Umbilical cord (tissue), 2 donors: ENCODE results near the gene DUSP1. TPM values are rescaled to one million over a fixed set of nuclear protein-coding genes. Genes with fewer than 3 reads are reported as not detected.

Experiments
- DNase-seq: peaks from one replicate; pipeline ENCODE4 v3.0.0-alpha.2; 2015; ENCODE audit warnings: low spot score
- total RNA-seq: library from RNA; depleted of rRNA; stranded (reverse); fragments of >200 nt; gene quantifications from one replicate; pipeline ENCODE4 v1.2.3, GENCODE V29; 2014; ENCODE audit warnings: low replicate concordance; ENCODE audit not compliant: insufficient read depth

Gene DUSP1
- total RNA-seq, 1 donor from 2014 or later = 624 TPM

DNA sequence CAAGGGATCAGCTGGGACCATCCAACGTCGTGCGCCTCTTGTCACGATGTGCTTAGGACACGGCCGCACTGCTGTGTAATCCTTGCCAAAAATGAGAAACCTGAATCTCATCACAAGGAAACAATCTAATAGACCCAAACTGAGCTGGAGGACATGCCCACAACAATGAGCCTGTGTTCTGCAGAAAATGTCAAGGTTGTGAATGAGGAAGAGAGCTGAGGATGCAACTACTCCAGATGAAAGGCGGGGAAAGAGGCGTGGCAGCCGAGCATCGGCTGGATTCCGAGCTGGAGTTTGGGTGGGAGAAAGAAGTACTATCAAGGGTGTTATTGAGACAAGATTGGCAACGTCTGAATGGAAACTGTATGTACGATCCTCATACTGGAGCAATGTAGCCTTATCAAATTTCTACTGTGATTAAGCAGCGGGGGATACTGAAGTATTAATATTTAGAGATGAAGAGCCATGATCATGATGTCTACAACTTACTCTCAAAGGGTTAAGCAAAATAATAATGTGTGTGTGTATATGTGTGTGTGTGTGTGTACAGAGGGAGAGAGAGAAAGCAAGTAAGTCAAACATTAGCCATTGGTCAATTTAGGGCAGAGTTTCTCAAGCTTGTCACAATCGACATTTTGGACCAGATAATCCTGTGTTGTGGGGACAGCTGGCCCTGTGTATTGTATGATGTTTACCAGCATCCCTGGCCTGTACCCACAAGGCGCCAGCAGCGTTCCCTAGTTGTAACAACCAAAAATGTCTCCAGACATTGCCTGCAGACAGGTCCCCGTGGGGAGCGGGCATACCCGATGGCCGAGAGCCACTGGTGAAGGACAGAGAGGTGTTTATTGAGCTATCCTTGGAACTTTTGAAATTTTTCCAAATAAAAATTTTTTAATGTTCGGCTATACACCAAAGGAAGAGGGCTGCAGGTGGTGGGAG is 46.5 kb downstream of the DUSP1 start:
- no peak for DNase-seq

DNA sequence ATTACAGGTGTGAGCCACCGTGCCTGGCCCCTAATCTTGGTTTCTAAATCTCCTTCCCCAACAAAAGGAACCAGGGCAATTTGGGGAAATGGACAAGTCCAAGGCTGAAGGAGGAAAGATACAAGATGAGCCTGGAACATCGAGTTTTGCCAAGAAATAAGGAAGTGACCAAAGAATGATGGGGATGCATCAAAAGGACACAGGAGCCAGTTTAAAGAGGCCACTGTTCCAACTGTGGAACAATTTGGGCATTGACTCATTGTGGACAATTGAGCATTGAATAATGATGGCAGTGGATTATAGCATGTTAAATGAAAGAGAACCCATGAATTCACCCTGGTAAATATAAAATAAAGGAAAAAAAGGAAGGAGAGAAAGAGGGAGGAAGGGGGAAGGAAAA is 47.5 kb downstream of the DUSP1 start:
- DNase-seq = no peak

GRCh38 chr5:172722327-172722815 is 48.6 kb downstream of the DUSP1 start:
- DNase-seq = no peak

DNA sequence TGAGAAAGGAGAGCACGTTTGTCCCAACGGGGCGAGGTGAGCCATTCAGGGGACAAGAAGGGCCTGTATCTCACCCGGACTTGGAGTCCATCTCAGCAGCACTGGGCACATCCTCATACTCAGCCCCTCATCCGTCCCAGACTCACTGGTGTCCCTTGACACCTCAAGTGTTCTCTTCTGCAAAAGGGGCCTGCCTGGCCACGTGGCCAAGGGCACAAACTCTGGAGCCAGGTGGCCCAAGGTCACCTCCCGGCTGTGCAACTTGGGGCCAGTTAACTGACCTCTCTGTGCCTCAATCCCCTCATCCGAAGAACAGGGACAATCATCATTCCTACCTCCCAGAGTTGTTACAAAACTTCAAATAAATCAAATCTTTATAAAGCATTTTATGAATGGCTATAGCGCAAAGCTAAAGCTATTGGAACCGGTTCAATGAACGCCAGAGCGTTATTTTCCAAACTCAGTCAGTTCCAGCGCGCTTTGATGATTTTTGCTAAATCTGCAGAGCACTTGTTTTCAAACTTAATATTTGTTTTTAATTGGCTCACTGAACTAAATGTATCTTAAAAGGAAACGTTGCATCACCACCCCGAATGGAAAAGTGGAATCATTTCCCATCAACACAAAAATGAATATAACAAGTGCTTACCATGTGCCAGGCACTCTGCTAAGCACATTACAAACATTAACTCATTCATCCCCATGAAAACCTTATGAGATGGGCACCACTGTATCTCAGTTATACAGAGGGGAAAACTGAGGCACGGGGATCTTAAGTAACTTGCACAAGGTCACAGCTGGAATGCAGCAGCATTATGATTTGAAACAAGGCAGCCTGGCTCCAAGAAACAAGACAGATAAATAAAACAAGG is 49.3 kb downstream of the DUSP1 start:
- peak; percentile 49 for DNase-seq

DNA sequence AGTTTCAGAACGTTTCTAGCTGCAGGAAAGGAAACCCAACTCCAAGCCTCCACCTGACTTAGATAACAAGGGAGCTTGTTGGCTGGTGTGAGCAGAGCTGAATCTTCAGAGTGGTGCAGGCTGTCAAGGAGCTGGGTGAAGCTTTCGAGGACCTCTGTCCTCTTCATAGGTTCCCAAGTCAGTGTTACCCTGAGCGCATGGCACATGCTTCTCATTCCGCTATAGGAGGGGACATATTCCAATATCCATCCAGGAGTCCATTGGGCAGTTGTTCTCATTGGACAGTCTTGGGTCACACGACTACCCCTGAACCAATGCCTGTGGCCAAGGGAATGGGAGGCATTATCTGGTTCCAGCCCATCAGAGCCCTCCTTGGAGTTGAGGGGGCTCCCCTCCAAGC is 50.3 kb downstream of the DUSP1 start:
- no peak for DNase-seq

GRCh38 chr5:172719211-172719610 is 51.8 kb downstream of the DUSP1 start:
- no peak for DNase-seq

DNA sequence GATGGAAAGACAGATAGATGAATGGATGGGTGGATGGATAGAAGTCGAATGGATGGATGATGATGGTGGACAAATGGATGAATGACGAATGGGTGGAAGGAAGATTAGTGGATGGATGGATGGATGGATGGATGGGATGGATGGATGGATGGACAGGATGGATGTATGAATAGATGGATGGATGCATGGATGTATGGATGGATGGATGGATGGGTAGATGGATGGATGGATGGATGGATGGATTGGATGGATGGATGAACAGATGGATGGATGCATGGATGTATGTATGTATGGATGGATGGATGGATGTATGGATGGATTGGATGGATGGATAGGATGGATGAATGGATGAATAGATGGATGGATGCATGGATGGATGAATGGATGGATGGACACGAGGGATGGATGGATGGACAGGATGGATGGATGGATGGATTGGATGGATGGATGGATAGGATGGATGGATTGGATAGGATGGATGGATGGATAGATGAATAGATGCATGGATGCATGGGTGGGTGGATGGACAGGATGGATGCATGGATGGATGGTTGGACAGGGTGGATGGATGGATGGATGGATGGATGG is 52.4 kb downstream of the DUSP1 start:
- DNase-seq = no peak

Other genes starting within 250 kb of the DUSP1 start
- 14.0 TPM for gene NEURL1B, start 129.9 kb downstream of the DUSP1 start, total RNA-seq
- gene ERGIC1, start 63.1 kb upstream of the DUSP1 start, total RNA-seq = 42.1 TPM
- gene RPL26L1, start 188.2 kb upstream of the DUSP1 start, total RNA-seq = 28.2 TPM
- gene ATP6V0E1, start 212.6 kb upstream of the DUSP1 start, total RNA-seq = 104 TPM